Renal cortex interstitium (tissue), 11 donors: Measurements from ENCODE around the gene RPS21. TPM values are rescaled to one million over a fixed set of nuclear protein-coding genes. Genes with fewer than 3 reads are reported as not detected.

ENCODE experiments used
- DNase-seq, 11 donors: peaks; one replicate each; pipeline ENCODE4 v3.0.0-alpha.2; 2013; ENCODE audit warnings: low read depth in 9 of 11, low spot score in 4 of 11; ENCODE audit errors: extremely low read depth in 1 of 11
- polyA plus RNA-seq, 3 donors: library from polyadenylated mRNA; unstranded; fragments of 120-200 nt; gene quantifications; one replicate each; pipeline ENCODE4 v1.2.1, GENCODE V29; 2013; ENCODE audit not compliant: insufficient read length in 3 of 3

The RPS21 gene
- polyA plus RNA-seq, 3 donors: 755 to 1,083 (median 940) TPM

GRCh38 chr20:62387933-62388635, 1.2 kb downstream of the RPS21 start:
- DNase-seq: no peak

- DNase-seq: no peak
These were observed 2.1 kb downstream of the RPS21 start for GRCh38 chr20:62388839-62389600.

- DNase-seq: no peak
These were observed 2.7 kb downstream of the RPS21 start for GRCh38 chr20:62389601-62390087.

- DNase-seq: no peak
These were observed 3.6 kb downstream of the RPS21 start for GRCh38 chr20:62390317-62391164.

GRCh38 chr20:62391165-62392076, 4.5 kb downstream of the RPS21 start:
- DNase-seq: no peak

- no peak for DNase-seq
These were observed 5.1 kb downstream of the RPS21 start for GRCh38 chr20:62392077-62392418.

GRCh38 chr20:62392621-62393334, 5.9 kb downstream of the RPS21 start:
- no peak for DNase-seq

GRCh38 chr20:62393335-62393665, 6.4 kb downstream of the RPS21 start:
- DNase-seq: no peak

- DNase-seq: no peak
These were observed 6.9 kb downstream of the RPS21 start for GRCh38 chr20:62393830-62394229.

- no peak for DNase-seq
These were observed 7.6 kb downstream of the RPS21 start for GRCh38 chr20:62394248-62395245.

GRCh38 chr20:62395311-62396242, 8.7 kb downstream of the RPS21 start:
- no peak for DNase-seq

GRCh38 chr20:62396367-62397239, 9.7 kb downstream of the RPS21 start:
- DNase-seq: no peak

- no peak for DNase-seq
These were observed 11.4 kb downstream of the RPS21 start for GRCh38 chr20:62398120-62398821.

- DNase-seq: no peak
These were observed 13.1 kb downstream of the RPS21 start for GRCh38 chr20:62400021-62400420.
